CD4-positive, CD25-positive, alpha-beta regulatory T cell (primary cell): Measurements from ENCODE around the gene ANAPC5. TPM values are rescaled to one million over a fixed set of nuclear protein-coding genes. Genes with fewer than 3 reads are reported as not detected.
"Not testable (repeated sequence)": the region's sequence is repeated elsewhere in the genome, so short reads cannot be mapped to it uniquely, and the experiment has no call there.

ENCODE experiments used
- ATAC-seq, 2 donors: fragments of 150-1000 bp; cut with Tn5 transposase; one replicate each; pipeline ENCODE4 v1.10.0; 2021; ENCODE audit warnings: low read depth in 2 of 2, moderate number of reproducible peaks in 2 of 2, moderate library complexity in 1 of 2
- DNase-seq, 3 donors: peaks; one replicate each; pipeline versions ENCODE4 v3.0.0 to v3.0.0-alpha.2; 2012 to 2022; ENCODE audit warnings: mixed read lengths in 1 of 3
- H3K27ac ChIP-seq: one replicate; pipeline ENCODE4 v1.7.0; 2013; ENCODE audit warnings: mild to moderate bottlenecking, low read length; ENCODE audit not compliant: insufficient read depth, poor library complexity, severe bottlenecking
- H3K27me3 ChIP-seq: one replicate; pipeline ENCODE4 v1.7.0; 2013; ENCODE audit warnings: low read length; ENCODE audit not compliant: control insufficient read depth, insufficient read depth
- H3K36me3 ChIP-seq: one replicate; pipeline ENCODE4 v1.7.0; 2013; ENCODE audit warnings: mild to moderate bottlenecking, low read length, moderate library complexity; ENCODE audit not compliant: control insufficient read depth, insufficient read depth
- H3K4me1 ChIP-seq: 2 replicates; pipeline ENCODE4 v1.7.0; 2013; ENCODE audit warnings: mild to moderate bottlenecking, low read length; ENCODE audit not compliant: insufficient read depth, control insufficient read depth, poor library complexity, severe bottlenecking
- H3K4me3 ChIP-seq: one replicate; pipeline ENCODE4 v1.7.0; 2013; ENCODE audit warnings: low read depth, mild to moderate bottlenecking, low read length, moderate library complexity
- H3K9me3 ChIP-seq, 2 experiments: 1 replicate in 1 of 2; 2 replicates in 1 of 2; pipeline ENCODE4 v1.7.0; 2013; ENCODE audit warnings: low read length in 2 of 2, mild to moderate bottlenecking in 1 of 2, moderate library complexity in 1 of 2; ENCODE audit not compliant: control insufficient read depth in 2 of 2
- H3K27ac Mint-ChIP-seq, 3 donors: one replicate each; pipeline ENCODE4 v1.8.0; 2020 to 2022; ENCODE audit warnings: mild to moderate bottlenecking in 3 of 3, mixed read lengths in 3 of 3, moderate library complexity in 2 of 3
- H3K27me3 Mint-ChIP-seq: one replicate; pipeline ENCODE4 v1.8.0; 2022; ENCODE audit warnings: mild to moderate bottlenecking, mixed read lengths
- H3K36me3 Mint-ChIP-seq: one replicate; pipeline ENCODE4 v1.8.0; 2020; ENCODE audit warnings: mixed read lengths
- H3K4me1 Mint-ChIP-seq, 4 donors: one replicate each; pipeline ENCODE4 v1.8.0; 2020 to 2022; ENCODE audit warnings: mixed read lengths in 4 of 4, mild to moderate bottlenecking in 1 of 4
- H3K4me3 Mint-ChIP-seq, 4 donors: one replicate each; pipeline ENCODE4 v1.8.0; 2020 to 2022; ENCODE audit warnings: mild to moderate bottlenecking in 4 of 4, mixed read lengths in 4 of 4, moderate library complexity in 3 of 4
- H3K9me3 Mint-ChIP-seq, 7 donors: one replicate each; pipeline ENCODE4 v1.8.0; 2020 to 2022; ENCODE audit warnings: mixed read lengths in 7 of 7, mild to moderate bottlenecking in 3 of 7, moderate library complexity in 2 of 7
- polyA plus RNA-seq, 4 donors: library from polyadenylated mRNA; unstranded; fragments of 300-500 nt; fragmentation: Illumina TruSeq; gene quantifications; one replicate each; pipeline ENCODE4 v1.2.3, GENCODE V29; 2021
- total RNA-seq: library from RNA; stranded (reverse); gene quantifications from one replicate; pipeline ENCODE4 v1.2.3, GENCODE V29; 2022

ANAPC5 gene
- total and polyA plus RNA-seq, 5 donors from 2014 or later: 113 to 141 (median 138) TPM

DNA sequence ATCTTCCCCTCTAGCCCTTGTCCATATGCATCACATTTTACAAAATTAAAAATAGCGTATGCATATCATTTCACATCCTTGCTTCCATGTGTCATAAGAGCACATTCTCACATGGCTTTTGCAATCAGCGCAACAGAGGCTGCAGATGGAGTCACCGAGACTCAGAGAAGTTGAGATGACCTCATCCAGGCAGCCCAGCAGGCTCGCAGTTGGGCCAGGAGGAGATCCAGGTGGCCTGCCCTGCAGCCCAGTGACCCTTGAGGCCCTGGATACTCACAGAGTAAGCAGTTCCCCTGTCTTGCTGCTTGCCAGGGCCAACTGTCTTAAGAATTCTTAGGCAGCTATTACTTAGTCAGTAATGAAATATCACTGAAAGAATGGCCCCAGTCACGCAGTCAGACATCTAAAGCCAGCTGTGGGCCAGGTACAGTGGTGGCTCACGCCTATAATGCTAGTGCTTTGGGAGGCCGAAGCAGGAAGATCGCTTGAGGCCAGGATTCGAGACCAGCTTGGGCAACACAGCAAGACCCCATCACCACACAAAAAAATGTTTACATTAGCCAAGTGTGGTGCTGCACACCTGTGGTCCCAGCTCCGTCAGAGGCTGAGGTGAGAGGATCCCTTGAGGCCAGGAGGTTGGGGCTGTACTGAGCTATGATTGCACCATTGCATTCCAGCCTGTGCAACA is 64.8 kb downstream of the ANAPC5 start:
- Mint-ChIP-seq H3K27ac (peak overlapping the region in 2 of 3 donors; percentile 8 to 29), H3K4me3 (no peak overlapping the region), H3K9me3 (no peaks in the 10 kb centered on the region), H3K36me3 (peaks cover 9% of the 10 kb centered on the region), H3K4me1 (peaks cover 5 to 20% (median 8%) of the 10 kb centered on the region in 4 donors), H3K27me3 (no peaks in the 10 kb centered on the region)
- H3K36me3 ChIP-seq: peaks cover 2% of the 10 kb centered on the region
- ATAC-seq (no peak), DNase-seq (no peak)
- no peaks in the 10 kb centered on the region for H3K27me3 ChIP-seq
- H3K27ac ChIP-seq: no peak overlapping the region
- no peaks in the 10 kb centered on the region for H3K4me1 ChIP-seq
- H3K9me3 ChIP-seq: no peaks in the 10 kb centered on the region
- no peak overlapping the region for H3K4me3 ChIP-seq

DNA sequence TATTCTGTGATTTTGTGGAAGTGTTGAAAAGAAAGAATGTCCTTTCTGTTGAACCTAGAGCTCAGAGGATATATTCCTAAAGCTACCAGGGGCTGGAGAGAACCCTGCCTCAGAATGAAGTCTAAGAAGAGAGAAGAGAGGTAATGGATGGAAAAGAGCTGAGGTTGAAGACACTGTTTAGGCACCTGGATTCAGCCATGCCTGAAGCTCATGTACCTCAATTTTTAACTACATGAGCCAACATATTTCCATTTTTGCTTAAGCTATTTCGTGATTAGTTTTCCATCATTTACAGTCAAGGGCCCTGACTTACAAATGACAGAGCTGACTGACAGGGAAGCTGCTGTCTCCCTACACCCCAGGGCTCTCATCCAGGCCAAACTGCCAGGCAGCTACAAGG is 66.4 kb downstream of the ANAPC5 start:
- no peak for DNase-seq
- Mint-ChIP-seq H3K36me3 (peaks cover 4% of the 10 kb centered on the region), H3K27me3 (no peaks in the 10 kb centered on the region), H3K9me3 (no peaks in the 10 kb centered on the region), H3K27ac (peak overlapping the region in 1 of 3 donors; percentile 15), H3K4me3 (no peak overlapping the region), H3K4me1 (peaks cover 0 to 15% (median 8%) of the 10 kb centered on the region in 4 donors)
- Histone ChIP-seq H3K36me3 (peaks cover 2% of the 10 kb centered on the region), H3K27me3 (no peaks in the 10 kb centered on the region), H3K4me3 (no peak overlapping the region), H3K27ac (no peak overlapping the region), H3K9me3 (no peaks in the 10 kb centered on the region), H3K4me1 (no peaks in the 10 kb centered on the region)
- no peak for ATAC-seq

DNA sequence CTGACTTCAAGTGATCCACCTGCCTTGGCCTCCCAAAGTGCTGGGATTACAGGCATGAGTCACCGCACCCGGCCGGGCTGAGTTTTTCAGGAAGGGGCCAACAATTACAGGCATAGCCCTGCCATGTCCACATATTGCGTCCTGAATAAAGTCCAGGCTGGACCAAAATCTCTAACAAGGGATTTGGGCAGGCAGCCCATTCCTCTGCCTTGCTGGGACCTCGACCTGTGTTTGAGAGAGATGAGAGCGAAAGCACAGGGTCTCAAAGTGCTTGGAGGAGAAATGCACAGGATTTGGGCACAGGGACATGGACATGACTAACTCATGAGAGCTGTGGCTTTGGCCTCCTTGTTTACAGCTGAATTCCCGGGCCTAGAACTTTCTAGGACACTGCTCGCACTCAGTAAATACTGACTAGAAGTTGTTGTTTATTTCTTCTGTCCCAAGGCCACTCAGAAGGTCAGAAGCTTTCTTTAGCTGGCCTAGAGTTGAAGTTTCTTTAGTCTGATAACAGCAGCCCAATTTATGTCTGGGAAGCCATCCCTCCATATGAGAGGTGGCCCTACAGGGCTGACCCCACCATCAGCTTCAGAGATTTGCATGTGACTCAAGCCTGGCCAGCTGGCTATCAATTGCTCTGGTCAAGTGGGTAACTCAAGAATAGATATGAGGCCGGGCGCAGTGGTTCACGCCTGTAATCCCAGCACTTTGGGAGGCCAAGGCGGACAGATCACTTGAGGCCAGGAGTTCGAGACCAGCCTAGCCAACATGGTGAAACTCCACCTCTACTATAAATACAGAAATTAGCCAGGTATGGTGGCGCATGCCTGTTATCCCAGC is 67.4 kb downstream of the ANAPC5 start:
- no peak overlapping the region for H3K27ac ChIP-seq
- Mint-ChIP-seq H3K36me3 (no peaks in the 10 kb centered on the region), H3K27ac (no peak overlapping the region), H3K4me1 (peaks cover 0 to 15% (median 7%) of the 10 kb centered on the region in 4 donors), H3K9me3 (no peaks in the 10 kb centered on the region), H3K27me3 (no peaks in the 10 kb centered on the region), H3K4me3 (no peak overlapping the region)
- H3K36me3 ChIP-seq: no peaks in the 10 kb centered on the region
- H3K4me3 ChIP-seq: no peak overlapping the region
- no peaks in the 10 kb centered on the region for H3K9me3 ChIP-seq
- no peaks in the 10 kb centered on the region for H3K4me1 ChIP-seq
- ATAC-seq (no peak), DNase-seq (no peak)
- no peaks in the 10 kb centered on the region for H3K27me3 ChIP-seq

DNA sequence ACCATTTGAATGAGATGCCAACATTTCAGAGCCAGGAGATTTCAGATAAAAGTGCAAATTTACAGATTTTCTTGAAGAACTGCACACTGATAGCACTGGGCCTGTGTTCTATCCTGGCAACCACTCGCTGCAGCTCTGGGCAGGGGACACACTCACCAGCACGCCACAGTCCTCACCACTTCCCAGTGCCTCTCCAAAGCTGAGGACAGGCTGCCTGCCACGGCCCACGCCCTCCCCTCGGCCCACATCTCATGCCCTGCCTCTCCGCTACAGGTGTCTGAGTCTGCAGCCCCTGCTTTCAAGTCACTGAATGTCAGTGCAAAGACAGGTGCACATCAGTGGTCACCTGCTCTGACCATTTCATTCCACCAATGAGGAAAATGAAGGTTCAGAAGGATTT is 68.4 kb downstream of the ANAPC5 start:
- Mint-ChIP-seq H3K9me3 (no peaks in the 10 kb centered on the region), H3K4me1 (peaks cover 0 to 11% (median 7%) of the 10 kb centered on the region in 4 donors)

DNA sequence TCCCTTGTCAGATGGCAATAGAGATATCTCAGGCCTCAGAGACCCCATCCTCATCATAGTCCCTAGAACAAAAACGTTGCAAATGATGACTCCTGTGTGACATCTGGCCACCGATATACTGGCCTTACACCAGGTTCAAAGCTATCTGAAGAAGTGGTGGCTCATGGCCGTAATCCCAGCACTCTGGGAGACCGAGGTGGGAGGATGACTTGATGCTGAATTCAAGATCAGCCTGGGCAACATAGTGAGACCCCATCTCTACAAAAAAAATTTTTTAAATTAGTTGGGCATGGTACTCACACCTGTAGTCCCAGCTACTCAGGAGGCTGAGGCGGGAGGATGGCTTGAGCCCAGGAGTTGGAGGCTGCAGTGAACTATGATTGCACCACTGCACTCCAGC is 68.8 kb downstream of the ANAPC5 start:
- Histone ChIP-seq H3K9me3 (no peaks in the 10 kb centered on the region), H3K4me1 (no peaks in the 10 kb centered on the region), H3K4me3 (no peak overlapping the region), H3K27me3 (no peaks in the 10 kb centered on the region), H3K27ac (no peak overlapping the region), H3K36me3 (no peaks in the 10 kb centered on the region)
- DNase-seq: no peak
- no peak for ATAC-seq
- H3K4me1 Mint-ChIP-seq: peaks cover 0 to 9% (median 6%) of the 10 kb centered on the region in 4 donors
- H3K27me3 Mint-ChIP-seq: no peaks in the 10 kb centered on the region
- no peak overlapping the region for H3K27ac Mint-ChIP-seq
- H3K9me3 Mint-ChIP-seq: no peaks in the 10 kb centered on the region
- no peak overlapping the region for H3K4me3 Mint-ChIP-seq
- no peaks in the 10 kb centered on the region for H3K36me3 Mint-ChIP-seq

More for the DNA sequence above, 68.4 kb downstream of the ANAPC5 start:
- H3K27me3 Mint-ChIP-seq: no peaks in the 10 kb centered on the region
- no peaks in the 10 kb centered on the region for H3K27me3 ChIP-seq
- no peak for ATAC-seq
- no peaks in the 10 kb centered on the region for H3K36me3 Mint-ChIP-seq
- no peaks in the 10 kb centered on the region for H3K9me3 ChIP-seq
- no peak for DNase-seq
- no peak overlapping the region for H3K4me3 ChIP-seq
- H3K36me3 ChIP-seq: no peaks in the 10 kb centered on the region
- no peak overlapping the region for H3K27ac ChIP-seq
- no peak overlapping the region for H3K4me3 Mint-ChIP-seq
- no peaks in the 10 kb centered on the region for H3K4me1 ChIP-seq
- no peak overlapping the region for H3K27ac Mint-ChIP-seq

DNA sequence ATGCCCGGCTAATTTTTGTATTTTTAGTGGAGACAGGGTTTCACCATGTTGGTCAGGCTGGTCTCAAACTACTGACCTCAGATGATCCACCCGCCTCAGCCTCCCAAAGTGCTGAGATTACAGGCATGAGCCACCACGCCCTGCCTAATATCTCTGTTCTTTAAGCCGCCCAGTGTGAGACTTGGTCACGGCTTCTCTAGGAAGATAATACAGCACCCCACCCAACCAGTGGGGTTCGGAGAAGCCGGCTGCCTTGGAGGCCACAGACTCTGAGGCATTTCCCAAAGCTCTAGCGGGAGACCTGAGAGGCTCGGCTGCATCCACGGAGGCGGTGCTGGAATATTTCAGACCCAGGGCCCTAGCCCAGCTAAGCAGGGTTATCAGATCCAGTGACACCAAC is 69.3 kb downstream of the ANAPC5 start:
- not testable (repeated sequence) for H3K27ac Mint-ChIP-seq, H3K9me3 Mint-ChIP-seq, H3K27ac ChIP-seq, H3K36me3 Mint-ChIP-seq, H3K4me1 ChIP-seq, H3K4me3 Mint-ChIP-seq, DNase-seq, H3K27me3 ChIP-seq, H3K9me3 ChIP-seq, ATAC-seq, H3K27me3 Mint-ChIP-seq, H3K4me1 Mint-ChIP-seq, H3K36me3 ChIP-seq, H3K4me3 ChIP-seq

DNA sequence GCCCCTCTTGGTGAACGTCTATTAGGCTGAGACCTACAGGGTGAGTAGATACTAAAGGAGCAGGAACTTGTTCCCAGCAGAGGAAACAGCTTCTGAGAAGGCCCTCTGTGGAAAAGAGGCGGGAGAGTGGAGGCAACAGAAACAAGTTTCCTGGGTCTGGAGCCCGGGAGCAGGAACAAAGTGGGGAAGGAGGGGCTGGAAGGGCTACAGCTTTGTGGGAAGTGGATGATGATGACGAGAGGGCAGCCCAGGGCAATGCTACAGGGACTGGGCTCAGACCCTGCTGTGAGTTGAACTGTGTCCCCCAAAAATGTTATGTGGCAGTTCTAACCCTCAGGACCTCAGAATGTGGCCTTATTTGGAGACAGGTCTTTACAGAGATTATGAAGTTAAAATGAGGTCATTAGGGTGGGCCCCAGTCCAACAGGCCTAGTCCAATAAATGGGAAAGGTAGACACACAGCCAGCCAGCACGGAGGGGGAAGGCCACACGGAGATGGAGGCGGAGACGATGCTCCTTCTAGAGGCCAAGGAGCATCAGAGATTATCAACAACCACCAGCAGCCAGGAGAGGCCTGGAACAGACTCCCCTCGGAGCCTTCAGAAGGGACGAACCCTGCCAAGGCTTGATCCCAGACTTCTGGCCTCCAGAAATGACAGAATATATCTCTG is 70.0 kb downstream of the ANAPC5 start:
- Histone ChIP-seq H3K27ac (no peak overlapping the region), H3K4me3 (no peak overlapping the region), H3K9me3 (no peaks in the 10 kb centered on the region), H3K4me1 (no peaks in the 10 kb centered on the region), H3K27me3 (no peaks in the 10 kb centered on the region), H3K36me3 (no peaks in the 10 kb centered on the region)
- peaks cover 3% of the 10 kb centered on the region for H3K36me3 Mint-ChIP-seq
- H3K4me1 Mint-ChIP-seq: peaks cover 0 to 9% (median 3%) of the 10 kb centered on the region in 4 donors
- ATAC-seq (no peak), DNase-seq (no peak)
- no peaks in the 10 kb centered on the region for H3K9me3 Mint-ChIP-seq
- no peaks in the 10 kb centered on the region for H3K27me3 Mint-ChIP-seq
- H3K27ac Mint-ChIP-seq: no peak overlapping the region
- no peak overlapping the region for H3K4me3 Mint-ChIP-seq
